GM13976 (cell line): ENCODE results near the gene FOXA1.
"Not testable (repeated sequence)": the region's sequence is repeated elsewhere in the genome, so short reads cannot be mapped to it uniquely, and the experiment has no call there.

Source experiments
- DNase-seq: peaks from one replicate; pipeline ENCODE4 v3.0.0; 2012; ENCODE audit warnings: low spot score
- CTCF ChIP-seq: IDR thresholded peaks from 2 replicates; pipeline ENCODE4 v1.5.1; 2012; ENCODE audit warnings: borderline replicate concordance, mild to moderate bottlenecking; ENCODE audit not compliant: insufficient read depth; ENCODE audit errors: extremely low read depth, missing control alignments, control extremely low read depth
- in situ Hi-C: fragments of 300-500 bp; cut with MboI; formaldehyde crosslinking; loops from one replicate; pipeline ENCODE4 v1.12.0; 2022; ENCODE audit warnings: low sequenced_read_pairs, mixed read lengths, inconsistent platforms; ENCODE audit not compliant: unreplicated experiment

The FOXA1 gene

GRCh38 chr14:37558740-37559139, 36.3 kb downstream of the FOXA1 start:
- TF ChIP-seq CTCF: no peak
- DNase-seq: no peak
- in situ Hi-C loops: no loop called here

DNA sequence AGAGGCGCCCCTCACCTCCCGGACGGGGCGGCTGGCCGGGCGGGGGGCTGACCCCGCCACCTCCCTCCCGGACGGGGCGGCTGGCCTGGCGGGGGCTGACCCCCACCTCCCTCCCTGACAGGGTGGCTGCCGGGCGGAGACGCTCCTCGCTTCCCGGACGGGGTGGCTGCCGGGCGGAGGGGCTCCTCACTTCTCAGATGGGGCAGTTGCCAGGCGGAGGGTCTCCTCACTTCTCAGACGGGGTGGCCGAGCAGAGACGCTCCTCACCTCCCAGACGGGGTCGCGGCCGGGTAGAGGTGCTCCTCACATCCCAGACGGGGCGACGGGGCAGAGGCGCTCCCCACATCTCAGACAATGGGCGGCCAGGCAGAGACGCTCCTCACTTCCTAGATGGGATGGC, 39.5 kb downstream of the FOXA1 start:
- in situ Hi-C loops: not testable (repeated sequence)

DNA sequence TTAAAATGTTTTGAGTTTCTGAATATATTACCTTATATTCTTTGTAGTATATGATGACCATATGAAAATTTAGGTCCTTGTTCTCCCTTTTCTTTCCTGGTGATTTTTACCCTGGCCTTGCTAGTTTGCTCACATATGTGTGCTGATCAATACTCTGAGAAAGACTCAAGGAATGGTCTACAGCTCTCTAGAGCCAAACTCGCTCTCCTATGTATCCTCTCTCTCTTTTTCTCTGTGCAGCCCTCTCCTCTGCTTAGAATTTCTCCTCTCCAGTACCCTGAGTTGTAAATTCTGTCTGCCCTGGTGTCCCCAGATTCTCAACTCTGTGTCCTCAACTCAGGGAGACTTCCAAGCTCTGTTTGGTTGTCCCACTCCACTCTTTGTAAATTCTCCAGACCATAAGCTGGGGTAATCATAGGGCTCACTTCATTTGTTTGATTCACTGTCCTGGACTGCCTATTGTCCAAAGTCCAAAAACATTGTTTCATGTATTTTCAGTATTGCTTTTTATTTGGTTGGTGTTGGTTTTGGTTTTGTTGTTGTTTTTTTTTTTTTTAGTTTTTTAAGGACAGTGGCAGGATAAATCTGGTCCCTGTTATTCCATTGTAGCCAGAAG, 41.0 kb downstream of the FOXA1 start:
- DNase-seq: no peak
- in situ Hi-C loops: no loop called here

More for the DNA sequence above, 39.5 kb downstream of the FOXA1 start:
- not testable (repeated sequence) for DNase-seq

GRCh38 chr14:37551119-37551518, 43.9 kb downstream of the FOXA1 start:
- in situ Hi-C loops: no loop called here
- DNase-seq: no peak
- TF ChIP-seq CTCF: no peak

More for the DNA sequence above, 41.0 kb downstream of the FOXA1 start:
- no peak for TF ChIP-seq CTCF

DNA sequence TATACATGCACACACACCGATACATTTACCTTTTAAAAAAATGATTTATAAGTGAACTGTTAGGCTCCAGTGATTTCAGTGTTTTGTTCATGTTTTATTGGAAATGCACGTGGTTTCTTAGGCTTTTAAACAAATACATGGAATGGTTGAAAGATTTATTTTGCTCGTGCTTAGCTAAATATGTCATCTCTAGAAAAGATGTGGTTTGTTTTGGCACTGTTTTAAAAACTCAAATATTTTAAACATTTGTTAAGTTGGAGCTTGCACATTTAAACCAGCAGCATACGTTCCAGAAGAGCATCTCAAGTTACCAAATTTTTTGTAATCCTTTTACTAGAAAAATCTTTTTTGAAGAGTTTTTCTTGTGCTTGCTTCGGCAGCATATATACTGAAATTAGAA, 44.5 kb downstream of the FOXA1 start:
- in situ Hi-C loops: no loop called here
- DNase-seq: no peak
- no peak for TF ChIP-seq CTCF

DNA sequence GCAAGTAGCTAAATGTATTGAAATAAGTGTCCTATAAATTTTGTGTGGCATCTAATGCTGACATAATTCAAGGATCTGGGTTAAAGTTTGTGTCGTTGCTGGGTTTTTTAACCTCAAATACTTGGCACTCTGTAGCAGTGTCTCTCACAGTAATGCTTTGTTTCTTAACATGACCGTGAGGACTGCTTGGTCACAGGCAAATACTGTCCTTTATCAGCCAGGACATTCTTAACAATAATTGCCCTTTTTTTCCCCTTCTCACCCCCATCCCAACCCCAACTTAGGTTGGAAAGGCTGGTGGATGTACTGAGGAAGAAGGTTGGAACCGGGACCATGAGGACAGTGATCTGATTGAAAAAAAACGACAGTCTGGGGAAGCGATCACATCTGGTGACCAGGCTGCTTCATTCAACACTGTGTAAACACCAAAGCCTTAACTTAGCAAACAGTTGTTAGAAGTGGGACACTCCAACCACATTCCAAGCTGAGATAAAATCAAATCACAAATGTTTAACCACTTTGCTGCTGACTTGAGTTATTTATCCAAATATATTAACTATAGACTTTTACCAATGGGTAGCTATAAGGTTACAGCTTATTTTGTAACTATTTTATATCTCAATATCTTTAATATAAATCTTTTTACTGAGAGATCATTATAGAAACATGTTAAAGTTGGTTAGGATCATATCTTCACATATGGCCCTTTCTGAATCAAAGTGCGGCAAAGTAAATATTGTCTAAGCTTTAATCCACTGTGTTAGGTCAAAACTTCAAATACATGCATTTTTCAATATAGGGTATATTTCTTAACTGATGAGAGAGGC, 48.2 kb downstream of the FOXA1 start:
- in situ Hi-C loops: no loop called here
- no peak for DNase-seq
- TF ChIP-seq CTCF: no peak

DNA sequence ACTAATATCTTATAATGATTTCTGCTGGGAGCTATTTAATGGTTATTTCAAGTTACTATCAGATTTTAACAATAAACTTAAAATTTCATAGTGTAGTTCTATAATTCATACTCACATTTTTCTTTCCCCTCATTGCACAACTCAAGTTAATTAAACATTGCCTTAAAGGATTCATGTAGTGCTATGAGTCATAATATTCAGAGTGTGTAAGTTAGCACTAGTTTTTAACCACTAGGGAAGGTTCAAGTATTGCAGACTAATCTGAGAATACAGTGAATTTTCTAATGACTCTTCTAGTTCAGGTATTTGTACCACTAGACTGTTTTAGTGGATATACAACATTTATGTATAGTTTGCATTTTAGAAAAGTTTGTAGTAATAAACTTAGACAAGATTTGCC, 49.9 kb downstream of the FOXA1 start:
- TF ChIP-seq CTCF: no peak
- DNase-seq: no peak
- in situ Hi-C loops: no loop called here
